HG03469 (cell line): ENCODE results near the gene ARFGEF3.

Source experiments
- ATAC-seq: cut with Tn5 transposase; IDR thresholded peaks from one replicate; pipeline ENCODE4 v1.9.1; 2021; ENCODE audit warnings: mild to moderate bottlenecking, moderate library complexity, moderate number of reproducible peaks; ENCODE audit not compliant: unreplicated experiment

Gene ARFGEF3

DNA sequence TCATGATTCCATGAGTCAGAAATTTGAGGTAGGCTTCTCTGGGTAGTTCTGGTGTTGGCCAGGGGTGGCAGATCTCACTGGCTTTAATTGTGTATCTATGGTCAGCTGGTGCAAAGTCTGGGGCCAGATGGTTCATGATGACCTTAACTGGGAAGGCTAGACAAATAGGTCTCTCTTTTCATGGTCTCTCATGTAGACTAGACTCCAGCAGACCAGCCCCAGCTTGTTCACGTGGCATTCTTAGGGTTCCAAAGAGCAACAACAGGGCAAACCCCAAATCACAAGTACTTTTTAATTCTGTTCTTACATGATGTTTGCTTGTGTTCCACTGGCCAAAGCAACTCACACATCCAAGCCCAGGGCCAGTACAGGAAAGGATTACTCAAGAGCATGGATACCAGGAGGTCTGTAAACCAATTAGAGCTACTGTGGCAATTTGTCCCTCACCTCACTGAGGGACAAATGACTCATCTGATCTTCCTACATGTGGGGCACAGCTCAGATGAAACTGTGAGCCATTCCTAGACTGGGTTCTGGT lies 136.1 kb downstream of the ARFGEF3 start:
- ATAC-seq, result no peak

- ATAC-seq, result no peak
Measured at GRCh38 chr6:138300469-138300868, 138.7 kb downstream of the ARFGEF3 start.

GRCh38 chr6:138302554-138302953 lies 140.8 kb downstream of the ARFGEF3 start:
- ATAC-seq, result no peak

GRCh38 chr6:138307352-138307751 lies 145.6 kb downstream of the ARFGEF3 start:
- ATAC-seq, result no peak

DNA sequence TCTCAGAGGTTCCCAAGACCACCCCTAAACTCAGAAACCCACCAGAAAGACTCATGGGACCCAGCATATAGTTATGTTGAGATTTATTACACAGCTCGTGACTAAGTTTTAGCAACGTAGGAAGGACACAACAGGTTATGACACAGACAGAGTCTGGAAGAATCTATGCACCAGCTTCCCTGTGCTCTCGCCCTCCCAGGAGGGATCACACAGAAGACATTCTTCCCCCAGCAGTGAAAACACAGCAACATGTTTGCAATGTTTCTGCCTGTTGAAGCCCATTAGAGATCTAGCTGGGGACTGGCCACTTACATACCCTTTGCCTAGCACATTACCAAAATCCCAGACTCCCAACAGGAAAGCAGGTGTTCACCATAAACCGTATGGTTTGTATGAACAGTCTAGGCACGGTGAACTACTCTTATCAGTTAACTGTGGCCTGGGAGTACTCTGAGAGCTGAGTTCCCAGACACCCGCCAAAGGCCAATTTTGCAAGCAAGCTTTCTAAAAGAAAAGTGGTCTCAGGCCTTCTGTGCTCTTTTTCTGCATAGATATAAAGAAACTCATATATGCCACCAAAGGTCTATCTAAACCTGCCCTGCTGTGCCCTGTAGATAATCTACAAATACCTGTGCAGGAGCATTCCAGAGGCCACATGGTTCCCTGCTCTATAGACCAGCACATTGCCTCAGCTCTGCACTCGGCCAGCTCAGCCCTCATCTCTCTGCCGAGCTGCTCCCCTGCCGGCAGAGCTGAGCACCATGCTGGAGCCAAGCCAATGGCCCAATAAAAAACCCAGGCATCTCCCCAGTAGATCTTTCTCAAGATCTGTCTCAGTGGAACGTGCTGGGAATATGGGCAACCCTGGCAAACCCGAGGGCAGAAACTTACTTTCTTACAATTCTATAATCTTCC lies 146.3 kb downstream of the ARFGEF3 start:
- no peak for ATAC-seq

DNA sequence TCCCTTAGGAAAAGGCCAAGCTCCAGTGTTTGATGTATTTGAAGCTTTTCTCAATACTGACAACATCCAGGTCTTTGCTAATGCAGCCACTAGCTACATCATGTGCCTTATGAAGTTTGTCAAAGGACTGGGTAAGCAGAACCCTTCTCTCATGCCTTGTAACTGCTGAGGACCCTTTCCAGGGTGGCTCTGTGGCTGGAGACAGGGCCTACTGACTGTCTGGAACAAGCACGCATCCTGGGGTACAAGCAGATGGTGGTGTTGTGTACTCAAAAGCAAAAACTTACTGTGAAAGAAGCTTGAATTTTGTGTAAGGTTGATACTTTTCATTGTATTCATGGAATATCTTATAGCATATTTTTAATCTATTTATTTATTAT lies 147.0 kb downstream of the ARFGEF3 start:
- no peak for ATAC-seq

DNA sequence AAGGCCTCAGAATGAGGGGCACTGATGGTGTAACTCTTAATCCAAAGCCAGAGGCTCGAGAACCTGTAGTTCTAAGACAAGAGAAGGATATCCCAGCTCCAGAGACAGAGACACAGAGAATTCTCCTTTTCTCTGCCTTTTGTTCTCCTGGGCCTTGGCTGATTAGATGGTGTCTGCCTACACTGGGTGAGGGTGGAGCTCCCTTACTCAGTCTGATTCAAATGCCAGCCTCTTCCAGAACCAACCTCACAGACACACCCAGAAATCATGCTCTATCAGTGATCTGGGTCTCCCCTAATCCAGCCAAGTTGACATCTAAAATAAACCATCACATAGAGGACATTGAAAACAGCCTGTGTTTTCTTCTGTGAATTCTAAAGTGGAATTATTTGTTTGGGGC lies 148.0 kb downstream of the ARFGEF3 start:
- ATAC-seq, result no peak

- ATAC-seq, result no peak
Measured at GRCh38 chr6:138310294-138310693, 148.6 kb downstream of the ARFGEF3 start.

DNA sequence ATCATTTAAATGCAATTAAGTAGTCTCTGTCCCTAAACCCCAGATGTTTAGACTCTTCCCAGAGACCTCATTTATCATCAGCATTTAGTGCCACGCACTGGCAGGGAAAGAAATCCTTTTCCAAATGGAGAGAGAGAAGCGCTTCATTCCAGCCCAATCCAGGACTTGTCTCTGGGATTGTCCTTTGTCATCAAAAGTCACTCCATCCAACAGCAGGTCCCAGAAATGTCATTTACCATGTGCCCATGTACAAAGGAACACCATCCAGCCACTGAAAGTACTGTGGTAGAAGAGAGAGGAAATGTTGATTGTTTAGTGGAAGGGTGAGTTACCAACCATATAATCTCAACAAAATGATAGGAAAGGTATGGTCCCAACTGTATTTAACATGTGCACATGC lies 149.1 kb downstream of the ARFGEF3 start:
- ATAC-seq, result no peak

DNA sequence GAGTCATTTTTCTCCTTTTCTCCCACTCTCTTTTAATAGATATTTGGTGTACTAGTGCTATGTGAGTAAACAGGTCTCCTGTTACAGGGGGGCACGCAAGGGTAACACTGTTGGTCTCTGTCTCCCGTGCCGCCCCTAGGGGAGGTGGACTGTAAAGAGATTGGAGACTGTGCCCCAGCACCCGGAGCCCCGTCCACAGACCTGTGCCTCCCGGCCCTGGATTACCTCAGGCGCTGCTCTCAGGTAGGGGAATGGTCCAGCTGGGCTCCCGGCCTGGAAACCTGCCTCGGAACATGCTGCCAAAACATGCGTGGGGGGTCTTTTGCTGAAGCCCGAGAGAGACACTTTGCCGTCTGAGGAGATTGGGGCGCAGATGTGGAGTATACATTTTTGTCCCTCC lies 149.5 kb downstream of the ARFGEF3 start:
- no peak for ATAC-seq

- ATAC-seq, result no peak
Measured at GRCh38 chr6:138318741-138319375, 157.1 kb downstream of the ARFGEF3 start.

- no peak for ATAC-seq
Measured at GRCh38 chr6:138321934-138322333, 160.2 kb downstream of the ARFGEF3 start.

GRCh38 chr6:138323821-138324220 lies 162.1 kb downstream of the ARFGEF3 start:
- ATAC-seq, result no peak

DNA sequence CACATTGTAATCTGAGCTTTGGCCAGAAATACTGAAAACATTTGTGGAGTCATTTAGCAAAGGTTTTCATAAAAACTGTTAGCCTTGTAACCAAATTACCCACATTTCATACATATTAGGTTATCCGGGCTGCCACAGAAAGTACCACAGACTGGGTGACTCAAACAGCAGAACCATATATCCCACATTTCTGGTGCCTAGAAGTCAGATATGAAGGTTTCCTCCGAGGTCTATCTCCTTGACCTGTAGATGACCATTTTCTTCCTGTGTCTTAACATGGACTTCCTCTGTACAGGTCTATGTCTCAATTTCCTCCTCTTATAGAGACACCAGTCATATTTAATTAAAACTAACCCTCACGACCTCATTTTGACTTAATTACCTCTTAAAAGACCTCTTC lies 166.5 kb downstream of the ARFGEF3 start:
- ATAC-seq, result no peak

- no peak for ATAC-seq
Measured at GRCh38 chr6:138330763-138331162, 169.0 kb downstream of the ARFGEF3 start.

DNA sequence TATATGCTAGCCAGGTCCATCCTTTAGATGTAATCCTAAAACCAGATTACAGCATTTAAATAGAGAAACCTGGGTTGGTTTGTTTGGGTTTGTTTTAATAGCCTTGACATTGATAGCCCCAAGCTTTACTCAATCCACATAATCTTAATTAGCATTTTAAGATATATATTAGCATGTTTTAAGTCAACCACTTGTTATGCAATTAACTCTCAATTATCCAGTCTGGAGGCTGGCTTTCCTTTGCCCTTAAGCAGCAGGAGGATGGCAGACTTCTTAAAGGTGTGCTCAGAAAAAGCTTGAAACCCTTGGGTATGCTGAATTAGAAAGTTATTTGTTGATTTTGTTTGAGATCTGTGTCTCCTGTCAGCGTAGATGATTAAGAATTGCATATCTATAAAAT lies 169.7 kb downstream of the ARFGEF3 start:
- no peak for ATAC-seq

DNA sequence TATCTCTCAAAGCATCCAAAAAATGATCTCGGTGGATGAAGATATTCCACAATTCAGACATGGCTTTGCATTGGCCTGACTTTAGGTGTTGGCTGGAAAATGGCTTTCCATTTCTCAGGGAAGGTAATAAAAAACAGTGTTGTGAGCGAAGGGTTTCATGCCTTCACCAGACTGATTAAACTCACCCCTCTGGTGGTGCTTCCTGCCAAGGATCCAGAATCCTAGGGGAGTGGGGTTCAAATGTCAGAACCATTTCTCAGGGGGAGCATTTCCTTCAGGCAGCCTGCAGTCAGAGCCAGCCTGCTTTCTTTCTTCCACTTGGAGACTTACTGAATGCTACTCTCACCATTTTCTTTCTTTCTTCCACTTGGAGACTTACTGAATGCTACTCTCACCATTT lies 170.2 kb downstream of the ARFGEF3 start:
- no peak for ATAC-seq

DNA sequence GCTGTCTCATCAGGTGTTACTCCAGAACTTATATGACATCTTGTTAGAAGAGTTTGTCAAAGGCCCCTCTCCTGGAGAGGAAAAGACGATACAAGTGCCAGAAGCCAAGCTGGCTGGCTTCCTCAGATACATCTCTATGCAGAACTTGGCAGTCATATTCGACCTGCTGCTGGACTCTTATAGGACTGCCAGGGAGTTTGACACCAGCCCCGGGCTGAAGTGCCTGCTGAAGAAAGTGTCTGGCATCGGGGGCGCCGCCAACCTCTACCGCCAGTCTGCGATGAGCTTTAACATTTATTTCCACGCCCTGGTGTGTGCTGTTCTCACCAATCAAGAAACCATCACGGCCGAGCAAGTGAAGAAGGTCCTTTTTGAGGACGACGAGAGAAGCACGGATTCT lies 172.3 kb downstream of the ARFGEF3 start:
- no peak for ATAC-seq

DNA sequence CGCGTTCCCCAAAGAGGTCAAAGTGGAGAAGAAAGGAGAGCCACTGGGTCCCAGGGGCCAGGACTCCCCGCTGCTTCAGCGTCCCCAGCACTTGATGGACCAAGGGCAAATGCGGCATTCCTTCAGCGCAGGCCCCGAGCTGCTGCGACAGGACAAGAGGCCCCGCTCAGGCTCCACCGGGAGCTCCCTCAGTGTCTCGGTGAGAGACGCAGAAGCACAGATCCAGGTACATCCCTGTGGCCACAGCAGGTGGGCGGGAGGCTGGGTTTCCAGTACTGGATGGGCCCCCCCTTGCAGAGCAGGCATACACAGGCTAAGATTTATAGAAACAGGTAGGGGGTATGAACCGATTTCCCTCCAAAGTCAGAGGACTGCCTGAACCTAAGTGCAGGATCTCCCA lies 173.2 kb downstream of the ARFGEF3 start:
- ATAC-seq, result no peak

DNA sequence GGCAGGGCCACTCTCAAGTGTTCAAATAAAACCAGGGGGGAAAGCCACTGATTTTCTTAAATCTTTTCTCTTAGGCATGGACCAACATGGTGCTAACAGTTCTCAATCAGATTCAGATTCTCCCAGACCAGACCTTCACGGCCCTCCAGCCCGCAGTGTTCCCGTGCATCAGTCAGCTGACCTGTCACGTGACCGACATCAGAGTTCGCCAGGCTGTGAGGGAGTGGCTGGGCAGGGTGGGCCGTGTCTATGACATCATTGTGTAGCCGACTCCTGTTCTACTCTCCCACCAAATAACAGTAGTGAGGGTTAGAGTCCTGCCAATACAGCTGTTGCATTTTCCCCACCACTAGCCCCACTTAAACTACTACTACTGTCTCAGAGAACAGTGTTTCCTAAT lies 174.5 kb downstream of the ARFGEF3 start:
- ATAC-seq, result no peak

GRCh38 chr6:138337076-138337475 lies 175.3 kb downstream of the ARFGEF3 start:
- ATAC-seq, result no peak

DNA sequence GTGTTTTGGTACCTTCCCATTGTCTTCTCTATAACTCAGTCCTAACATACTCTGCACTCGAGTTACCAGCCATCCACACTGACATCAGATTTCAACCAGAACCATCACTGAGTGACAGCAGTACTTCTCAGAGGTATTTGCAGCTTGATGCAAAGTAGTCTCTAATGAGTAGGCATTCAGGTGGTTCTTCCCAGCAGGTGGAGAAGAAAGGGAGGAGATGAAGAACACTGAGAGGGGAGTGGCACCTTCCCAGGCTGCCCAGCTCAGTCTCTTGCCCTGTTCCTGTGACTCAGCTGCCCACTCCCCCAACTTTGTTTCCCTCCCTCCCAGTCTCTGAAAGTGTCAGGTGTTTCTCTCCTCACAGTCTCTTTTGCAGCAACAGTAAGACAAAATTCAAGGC lies 177.3 kb downstream of the ARFGEF3 start:
- no peak for ATAC-seq
